ENCODE data around the gene NXPH1.

The NXPH1 gene

GRCh38 chr7:8561449-8561848, 128.0 kb downstream of the NXPH1 start:
- H3K27ac ChIP-seq (ENCODE audit: low read depth, low read length), result no peak overlapping the region
- no peaks in the 10 kb centered on the region for H3K79me2 ChIP-seq (ENCODE audit: control insufficient read depth, insufficient read depth, low read length, unreplicated experiment)
- no peaks in the 10 kb centered on the region for H3K27me3 ChIP-seq (ENCODE audit: insufficient read depth, low read length)
- H2AFZ ChIP-seq (ENCODE audit: low read length, unreplicated experiment), result no peak overlapping the region
- H3K4me1 ChIP-seq (ENCODE audit: control insufficient read depth, insufficient read depth, low read length, unreplicated experiment), result no peaks in the 10 kb centered on the region
- no peaks in the 10 kb centered on the region for H3K36me3 ChIP-seq (ENCODE audit: insufficient read depth, low read length)
- H3K4me3 ChIP-seq (ENCODE audit: low read depth, low read length), result no peak overlapping the region

GRCh38 chr7:8564281-8564680, 130.9 kb downstream of the NXPH1 start:
- no peak overlapping the region for H2AFZ ChIP-seq (ENCODE audit: low read length, unreplicated experiment)
- no peaks in the 10 kb centered on the region for H3K79me2 ChIP-seq (ENCODE audit: control insufficient read depth, insufficient read depth, low read length, unreplicated experiment)
- no peak overlapping the region for H3K4me3 ChIP-seq (ENCODE audit: low read depth, low read length)
- H3K4me1 ChIP-seq (ENCODE audit: control insufficient read depth, insufficient read depth, low read length, unreplicated experiment), result no peaks in the 10 kb centered on the region
- no peaks in the 10 kb centered on the region for H3K27me3 ChIP-seq (ENCODE audit: insufficient read depth, low read length)
- H3K36me3 ChIP-seq (ENCODE audit: insufficient read depth, low read length), result no peaks in the 10 kb centered on the region
- no peak overlapping the region for H3K27ac ChIP-seq (ENCODE audit: low read depth, low read length)

- Histone ChIP-seq H3K4me1 (ENCODE audit: control insufficient read depth, insufficient read depth, low read length, unreplicated experiment) (no peaks in the 10 kb centered on the region), H3K36me3 (ENCODE audit: insufficient read depth, low read length) (no peaks in the 10 kb centered on the region)
Observed at GRCh38 chr7:8566016-8566415, 132.6 kb downstream of the NXPH1 start.

GRCh38 chr7:8567626-8568025, 134.2 kb downstream of the NXPH1 start:
- Histone ChIP-seq H3K4me1 (ENCODE audit: control insufficient read depth, insufficient read depth, low read length, unreplicated experiment) (no peaks in the 10 kb centered on the region), H3K27ac (ENCODE audit: low read depth, low read length) (no peak overlapping the region), H3K36me3 (ENCODE audit: insufficient read depth, low read length) (no peaks in the 10 kb centered on the region), H3K4me3 (ENCODE audit: low read depth, low read length) (no peak overlapping the region), H3K79me2 (ENCODE audit: control insufficient read depth, insufficient read depth, low read length, unreplicated experiment) (no peaks in the 10 kb centered on the region), H3K27me3 (ENCODE audit: insufficient read depth, low read length) (no peaks in the 10 kb centered on the region), H2AFZ (ENCODE audit: low read length, unreplicated experiment) (no peak overlapping the region)

More at GRCh38 chr7:8566016-8566415, 132.6 kb downstream of the NXPH1 start:
- H3K27me3 ChIP-seq (ENCODE audit: insufficient read depth, low read length), result no peaks in the 10 kb centered on the region
- no peak overlapping the region for H2AFZ ChIP-seq (ENCODE audit: low read length, unreplicated experiment)
- no peak overlapping the region for H3K27ac ChIP-seq (ENCODE audit: low read depth, low read length)
- H3K79me2 ChIP-seq (ENCODE audit: control insufficient read depth, insufficient read depth, low read length, unreplicated experiment), result no peaks in the 10 kb centered on the region
- H3K4me3 ChIP-seq (ENCODE audit: low read depth, low read length), result no peak overlapping the region

- H3K79me2 ChIP-seq (ENCODE audit: control insufficient read depth, insufficient read depth, low read length, unreplicated experiment), result no peaks in the 10 kb centered on the region
- H3K27ac ChIP-seq (ENCODE audit: low read depth, low read length), result no peak overlapping the region
- H3K36me3 ChIP-seq (ENCODE audit: insufficient read depth, low read length), result no peaks in the 10 kb centered on the region
- no peak overlapping the region for H3K4me3 ChIP-seq (ENCODE audit: low read depth, low read length)
- no peaks in the 10 kb centered on the region for H3K4me1 ChIP-seq (ENCODE audit: control insufficient read depth, insufficient read depth, low read length, unreplicated experiment)
- no peak overlapping the region for H2AFZ ChIP-seq (ENCODE audit: low read length, unreplicated experiment)
- no peaks in the 10 kb centered on the region for H3K27me3 ChIP-seq (ENCODE audit: insufficient read depth, low read length)
Observed at GRCh38 chr7:8579661-8580194, 146.3 kb downstream of the NXPH1 start.

GRCh38 chr7:8581842-8582241, 148.4 kb downstream of the NXPH1 start:
- Histone ChIP-seq H2AFZ (ENCODE audit: low read length, unreplicated experiment) (no peak overlapping the region), H3K27ac (ENCODE audit: low read depth, low read length) (no peak overlapping the region), H3K36me3 (ENCODE audit: insufficient read depth, low read length) (no peaks in the 10 kb centered on the region), H3K27me3 (ENCODE audit: insufficient read depth, low read length) (no peaks in the 10 kb centered on the region), H3K4me1 (ENCODE audit: control insufficient read depth, insufficient read depth, low read length, unreplicated experiment) (no peaks in the 10 kb centered on the region), H3K4me3 (ENCODE audit: low read depth, low read length) (no peak overlapping the region), H3K79me2 (ENCODE audit: control insufficient read depth, insufficient read depth, low read length, unreplicated experiment) (no peaks in the 10 kb centered on the region)

GRCh38 chr7:8582728-8583127, 149.3 kb downstream of the NXPH1 start:
- no peaks in the 10 kb centered on the region for H3K36me3 ChIP-seq (ENCODE audit: insufficient read depth, low read length)
- no peaks in the 10 kb centered on the region for H3K4me1 ChIP-seq (ENCODE audit: control insufficient read depth, insufficient read depth, low read length, unreplicated experiment)
- no peak overlapping the region for H2AFZ ChIP-seq (ENCODE audit: low read length, unreplicated experiment)
- H3K4me3 ChIP-seq (ENCODE audit: low read depth, low read length), result no peak overlapping the region
- H3K79me2 ChIP-seq (ENCODE audit: control insufficient read depth, insufficient read depth, low read length, unreplicated experiment), result no peaks in the 10 kb centered on the region
- H3K27me3 ChIP-seq (ENCODE audit: insufficient read depth, low read length), result no peaks in the 10 kb centered on the region
- no peak overlapping the region for H3K27ac ChIP-seq (ENCODE audit: low read depth, low read length)

- Histone ChIP-seq H3K4me1 (ENCODE audit: control insufficient read depth, insufficient read depth, low read length, unreplicated experiment) (no peaks in the 10 kb centered on the region), H3K36me3 (ENCODE audit: insufficient read depth, low read length) (no peaks in the 10 kb centered on the region), H3K4me3 (ENCODE audit: low read depth, low read length) (no peak overlapping the region), H3K27me3 (ENCODE audit: insufficient read depth, low read length) (no peaks in the 10 kb centered on the region), H3K27ac (ENCODE audit: low read depth, low read length) (no peak overlapping the region), H2AFZ (ENCODE audit: low read length, unreplicated experiment) (no peak overlapping the region), H3K79me2 (ENCODE audit: control insufficient read depth, insufficient read depth, low read length, unreplicated experiment) (no peaks in the 10 kb centered on the region)
Observed at GRCh38 chr7:8585591-8585990, 152.2 kb downstream of the NXPH1 start.

GRCh38 chr7:8590225-8590624, 156.8 kb downstream of the NXPH1 start:
- Histone ChIP-seq H3K79me2 (ENCODE audit: control insufficient read depth, insufficient read depth, low read length, unreplicated experiment) (no peaks in the 10 kb centered on the region), H3K4me1 (ENCODE audit: control insufficient read depth, insufficient read depth, low read length, unreplicated experiment) (no peaks in the 10 kb centered on the region), H3K4me3 (ENCODE audit: low read depth, low read length) (no peak overlapping the region), H3K27ac (ENCODE audit: low read depth, low read length) (no peak overlapping the region), H3K27me3 (ENCODE audit: insufficient read depth, low read length) (no peaks in the 10 kb centered on the region), H2AFZ (ENCODE audit: low read length, unreplicated experiment) (no peak overlapping the region), H3K36me3 (ENCODE audit: insufficient read depth, low read length) (no peaks in the 10 kb centered on the region)

- Histone ChIP-seq H3K4me1 (ENCODE audit: control insufficient read depth, insufficient read depth, low read length, unreplicated experiment) (no peaks in the 10 kb centered on the region), H3K79me2 (ENCODE audit: control insufficient read depth, insufficient read depth, low read length, unreplicated experiment) (no peaks in the 10 kb centered on the region), H3K27me3 (ENCODE audit: insufficient read depth, low read length) (no peaks in the 10 kb centered on the region), H2AFZ (ENCODE audit: low read length, unreplicated experiment) (no peak overlapping the region), H3K27ac (ENCODE audit: low read depth, low read length) (no peak overlapping the region), H3K4me3 (ENCODE audit: low read depth, low read length) (no peak overlapping the region), H3K36me3 (ENCODE audit: insufficient read depth, low read length) (no peaks in the 10 kb centered on the region)
Observed at GRCh38 chr7:8590791-8591190, 157.4 kb downstream of the NXPH1 start.

GRCh38 chr7:8591289-8591688, 157.9 kb downstream of the NXPH1 start:
- H2AFZ ChIP-seq (ENCODE audit: low read length, unreplicated experiment), result no peak overlapping the region
- H3K4me3 ChIP-seq (ENCODE audit: low read depth, low read length), result no peak overlapping the region
- H3K36me3 ChIP-seq (ENCODE audit: insufficient read depth, low read length), result no peaks in the 10 kb centered on the region
- H3K27ac ChIP-seq (ENCODE audit: low read depth, low read length), result no peak overlapping the region
- H3K4me1 ChIP-seq (ENCODE audit: control insufficient read depth, insufficient read depth, low read length, unreplicated experiment), result no peaks in the 10 kb centered on the region
- no peaks in the 10 kb centered on the region for H3K27me3 ChIP-seq (ENCODE audit: insufficient read depth, low read length)
- H3K79me2 ChIP-seq (ENCODE audit: control insufficient read depth, insufficient read depth, low read length, unreplicated experiment), result no peaks in the 10 kb centered on the region

Data from ACC112 (cell line).